HG03045 (cell line): Measurements from ENCODE around the gene CPHXL2.

ENCODE experiments used
- ATAC-seq: cut with Tn5 transposase; IDR thresholded peaks from one replicate; pipeline ENCODE4 v1.9.1; 2021; ENCODE audit warnings: mild to moderate bottlenecking, moderate library complexity; ENCODE audit not compliant: unreplicated experiment

The CPHXL2 gene

DNA sequence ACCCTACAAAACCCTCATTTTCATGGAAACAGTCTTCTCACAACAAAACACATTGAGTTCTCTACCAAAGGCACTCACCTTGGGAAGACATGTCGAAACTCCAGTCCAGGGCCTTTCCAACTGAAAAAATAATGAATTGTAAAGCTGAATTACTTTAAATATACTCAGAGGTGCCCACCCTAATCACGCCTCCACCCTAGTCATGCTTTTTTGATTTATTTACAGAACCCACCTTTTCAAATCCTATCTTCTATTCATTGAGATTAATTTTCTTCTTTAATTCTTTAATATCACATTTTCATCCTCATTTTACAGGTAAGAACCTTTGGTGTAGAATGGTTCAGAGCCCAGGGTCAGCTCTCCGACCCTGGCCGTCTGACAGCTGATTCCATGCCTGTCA lies at the start of gene CPHXL2:
Gene CPHXL2, minus strand, starts transcription at position 101 of the 400 bp plus-strand sequence. Its CDS starts 10 bp downstream, at position 91.
- ATAC-seq, result no peak

GRCh38 chr16:75726390-75726789 lies 49.6 kb upstream of the CPHXL2 start, which contains the start of gene CPHXL:
TSS of gene CPHXL (minus strand) at chr16:75726490. CDS start at chr16:75726442, 48 bp downstream.
- ATAC-seq, result no peak

DNA sequence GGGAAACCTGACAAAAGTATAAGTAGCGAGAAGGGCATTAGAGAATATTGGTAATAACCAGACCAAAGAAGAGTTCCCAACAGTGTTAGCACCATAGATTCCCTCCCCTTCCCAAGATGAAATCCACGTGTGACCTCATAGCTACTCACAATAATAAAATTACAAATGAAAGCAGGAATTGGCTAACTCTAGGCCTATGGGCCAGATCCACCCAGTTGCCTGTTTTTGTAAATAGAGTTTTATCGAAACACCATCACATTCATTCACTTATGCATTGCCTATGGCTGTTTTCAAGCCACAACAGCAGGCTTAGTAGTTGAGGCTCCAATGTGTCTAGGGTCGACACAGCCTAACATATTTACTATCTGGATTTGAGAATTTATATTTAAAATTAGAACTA lies 41.6 kb upstream of the CPHXL2 start:
- no peak for ATAC-seq

GRCh38 chr16:75714661-75715060 lies 37.9 kb upstream of the CPHXL2 start:
- no peak for ATAC-seq

DNA sequence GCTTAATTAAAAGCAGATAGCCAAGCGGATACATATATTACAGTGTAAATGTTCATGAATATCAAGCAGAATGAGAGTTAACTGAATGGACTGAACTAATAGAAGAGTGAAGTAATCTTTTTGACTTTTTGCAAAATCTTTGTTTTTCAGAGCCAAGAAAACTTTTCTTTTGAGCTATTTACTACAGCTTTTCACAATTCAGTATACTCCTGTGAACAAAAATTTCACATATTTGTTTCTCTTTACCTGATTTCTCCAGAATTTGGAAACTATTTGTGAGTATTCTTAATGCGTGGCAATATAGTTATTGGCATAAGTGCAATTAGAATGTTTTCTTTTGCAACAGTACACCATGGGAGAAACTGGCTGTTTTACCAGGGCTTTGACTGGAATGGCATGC lies 33.5 kb upstream of the CPHXL2 start:
- no peak for ATAC-seq

- ATAC-seq, result no peak
Observed at GRCh38 chr16:75703306-75703705, 26.5 kb upstream of the CPHXL2 start.

DNA sequence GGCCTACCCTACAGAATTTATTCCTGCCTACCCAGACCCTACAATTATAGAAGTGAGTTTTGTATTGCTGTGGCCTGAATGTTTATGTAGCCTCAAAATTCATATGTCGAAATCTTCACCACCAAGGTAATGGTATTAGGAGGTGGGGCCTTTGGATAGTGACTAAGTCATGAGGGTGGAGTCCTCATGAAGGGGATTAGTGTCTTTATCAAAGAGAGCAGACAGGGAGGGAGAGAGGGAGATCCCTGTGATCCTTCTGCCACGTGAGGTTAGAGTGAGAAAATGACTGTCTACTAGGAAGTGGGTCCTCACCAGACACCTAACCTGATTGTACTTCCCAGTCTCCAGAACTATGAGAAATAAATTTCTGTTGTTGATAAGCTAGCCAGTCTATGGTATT lies 25.4 kb upstream of the CPHXL2 start:
- no peak for ATAC-seq

- ATAC-seq, result no peak
Observed at GRCh38 chr16:75701361-75701760, 24.6 kb upstream of the CPHXL2 start, which contains the start of gene DUXB. TSS of gene DUXB (minus strand) at chr16:75701461. CDS start at chr16:75701418, 43 bp downstream.

DNA sequence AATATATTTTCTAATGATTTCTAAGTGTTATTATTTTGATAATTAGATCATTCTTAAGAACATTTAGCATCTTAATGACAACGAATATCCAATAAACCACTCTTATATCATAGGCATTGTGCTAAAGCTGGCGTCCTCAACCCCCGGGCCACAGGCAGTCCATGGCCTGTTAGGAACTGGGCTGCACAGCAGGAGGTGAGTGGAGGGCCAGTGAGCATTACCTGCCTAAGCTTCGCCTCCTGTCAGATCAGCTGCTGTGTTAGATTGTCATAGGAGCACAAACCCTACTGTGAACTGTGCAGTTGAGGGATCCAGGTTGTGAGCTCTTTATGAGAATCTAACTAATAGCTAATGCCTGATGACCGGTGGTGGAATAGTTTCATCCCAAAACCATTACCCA lies 20.8 kb upstream of the CPHXL2 start:
- no peak for ATAC-seq

- no peak for ATAC-seq
Observed at GRCh38 chr16:75695708-75696107, 18.9 kb upstream of the CPHXL2 start.

GRCh38 chr16:75687361-75687760 lies 10.6 kb upstream of the CPHXL2 start:
- no peak for ATAC-seq

GRCh38 chr16:75682308-75682707 lies 5.5 kb upstream of the CPHXL2 start:
- no peak for ATAC-seq

DNA sequence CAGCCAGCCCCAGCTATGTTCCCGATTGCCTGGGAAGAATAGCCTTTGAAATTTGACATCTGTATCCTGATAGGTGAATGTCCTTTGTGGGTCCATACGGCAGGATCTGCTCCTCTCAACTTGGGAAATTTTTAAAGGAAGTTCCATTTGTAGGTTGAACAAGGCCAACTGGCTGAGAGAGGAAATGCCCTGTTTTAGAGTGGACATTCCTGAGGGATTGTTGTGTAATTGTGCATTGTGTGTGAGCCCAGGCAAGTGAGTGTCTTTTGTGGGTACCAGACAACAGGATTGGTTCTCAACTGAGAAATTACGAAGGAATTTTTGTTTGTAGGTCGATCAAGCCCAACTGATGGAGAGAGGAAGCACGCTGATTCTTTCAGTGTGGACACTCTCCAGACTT lies 2.6 kb upstream of the CPHXL2 start:
- ATAC-seq, result no peak

DNA sequence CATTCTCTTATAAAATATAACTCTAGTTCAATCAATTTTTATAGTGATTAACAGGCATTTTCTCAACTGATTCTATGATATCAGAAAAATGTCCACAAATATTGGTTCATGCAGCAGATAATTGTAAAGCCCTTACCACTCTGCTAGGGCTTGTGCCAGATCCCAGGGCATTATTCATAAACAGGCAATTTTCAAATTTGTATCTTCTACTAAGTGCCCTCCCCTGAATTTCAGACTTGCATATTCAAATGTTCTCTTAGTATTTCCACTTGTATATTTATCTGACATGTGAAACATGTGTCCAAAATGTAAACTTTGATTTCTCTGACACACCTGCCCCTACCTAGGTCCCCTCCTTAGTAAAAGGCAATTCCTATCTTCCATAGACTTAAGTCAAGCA lies 9.3 kb downstream of the CPHXL2 start:
- no peak for ATAC-seq

GRCh38 chr16:75660726-75661302 lies 16.0 kb downstream of the CPHXL2 start:
- ATAC-seq, result no peak

- ATAC-seq, result no peak
Observed at GRCh38 chr16:75660321-75660720, 16.5 kb downstream of the CPHXL2 start.

DNA sequence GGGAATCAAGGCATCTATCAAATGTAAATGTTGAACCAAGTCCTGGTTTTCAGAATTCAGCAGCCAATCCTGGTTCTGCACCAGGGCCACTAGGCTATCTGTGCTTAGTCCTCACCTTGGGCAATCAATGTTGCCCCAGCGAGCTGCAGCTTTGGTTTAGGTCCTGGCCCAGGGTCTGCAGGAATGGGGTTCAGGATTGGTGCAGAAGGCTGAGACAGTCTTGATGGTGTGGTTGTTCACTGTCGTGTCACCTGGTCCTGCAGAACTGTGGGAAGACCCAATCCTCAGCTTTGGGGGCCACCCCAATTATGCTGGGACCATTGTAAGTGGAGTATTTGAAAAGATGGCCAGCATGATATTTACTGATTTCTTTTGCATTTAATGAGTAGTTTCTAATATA lies 18.6 kb downstream of the CPHXL2 start:
- ATAC-seq, result no peak

DNA sequence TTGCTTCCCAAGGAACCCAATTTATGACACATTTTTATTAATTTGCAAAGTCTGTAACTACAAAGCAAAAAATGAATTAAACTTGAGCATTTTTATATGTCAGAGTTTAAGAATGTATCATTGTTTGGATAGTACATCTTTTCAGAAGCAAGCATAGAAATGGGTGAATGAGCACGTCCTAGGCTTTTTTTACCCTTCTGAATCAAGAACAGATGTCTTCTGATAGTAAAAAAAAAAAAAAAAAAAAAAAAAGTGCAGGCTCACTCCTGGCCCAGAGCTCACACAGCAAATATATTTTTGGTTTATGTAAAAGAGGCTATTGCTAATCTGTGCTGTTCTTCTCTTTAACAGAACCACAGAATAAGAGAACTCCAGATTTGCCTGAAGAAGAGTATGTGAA lies 22.9 kb downstream of the CPHXL2 start:
- ATAC-seq, result no peak

- peak; percentile 41 for ATAC-seq
Observed at GRCh38 chr16:75648265-75649076, 28.3 kb downstream of the CPHXL2 start.

DNA sequence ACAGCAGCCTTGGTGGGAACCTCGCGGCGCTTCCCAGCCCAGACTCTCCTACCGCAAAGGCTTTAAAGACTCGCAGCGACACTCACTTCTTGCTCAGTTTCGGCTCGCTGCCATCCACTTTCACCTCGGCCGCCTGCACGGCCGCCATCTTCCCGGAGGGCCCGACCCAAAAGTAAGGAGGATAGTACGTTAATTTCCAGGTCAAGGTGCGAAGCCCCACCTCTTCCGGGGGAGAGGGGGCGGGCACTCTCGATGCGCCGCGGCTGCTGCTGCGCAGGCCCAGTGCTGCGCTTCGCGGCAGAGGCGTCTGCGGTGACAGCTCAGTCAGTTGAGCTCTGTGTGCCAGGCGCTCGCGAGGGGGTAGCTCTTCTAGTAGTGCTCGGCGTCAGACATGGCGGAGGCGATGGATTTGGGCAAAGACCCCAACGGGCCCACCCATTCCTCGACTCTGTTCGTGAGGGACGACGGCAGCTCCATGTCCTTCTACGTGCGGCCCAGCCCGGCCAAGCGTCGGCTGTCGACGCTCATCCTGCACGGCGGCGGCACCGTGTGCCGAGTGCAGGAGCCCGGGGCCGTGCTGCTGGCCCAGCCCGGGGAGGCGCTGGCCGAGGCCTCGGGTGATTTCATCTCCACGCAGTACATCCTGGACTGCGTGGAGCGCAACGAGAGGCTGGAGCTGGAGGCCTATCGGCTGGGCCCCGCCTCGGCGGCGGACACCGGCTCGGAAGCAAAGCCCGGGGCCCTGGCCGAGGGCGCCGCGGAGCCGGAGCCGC lies 29.1 kb downstream of the CPHXL2 start, which contains the start of the genes KARS1 and TERF2IP:
Gene KARS1, minus strand, starts transcription at position 174 of the 773 bp plus-strand sequence. Its CDS starts 26 bp downstream, at position 148.
Gene TERF2IP, plus strand, starts transcription at position 282 of the 773 bp plus-strand sequence. Its CDS starts 110 bp downstream, at position 392.
- peak; percentile 89 for ATAC-seq

DNA sequence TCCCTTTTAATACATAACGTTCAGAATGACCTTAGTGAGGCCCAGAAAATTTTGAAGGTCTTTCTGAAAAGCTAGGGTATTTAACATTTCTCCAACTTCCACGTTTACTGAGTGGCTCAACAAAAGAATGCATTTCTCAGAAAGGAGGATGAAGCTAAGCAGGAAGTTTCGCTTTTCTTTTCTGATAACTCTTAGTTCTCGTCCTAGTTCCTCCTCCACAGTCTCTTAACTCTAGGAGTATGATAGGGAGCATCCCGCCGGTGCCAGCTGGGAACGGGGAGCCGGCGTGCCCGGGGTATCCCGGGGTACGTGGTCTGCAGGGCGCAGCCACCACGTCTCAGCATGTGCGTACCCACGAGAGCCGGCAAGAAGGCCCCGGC lies 29.7 kb downstream of the CPHXL2 start:
- ATAC-seq, result peak; percentile 25
